GM21515 (cell line): ENCODE data around the gene HSD17B1.

Experiments
- ATAC-seq: cut with Tn5 transposase; IDR thresholded peaks from one replicate; pipeline ENCODE4 v1.9.1; 2021; ENCODE audit not compliant: unreplicated experiment

Gene HSD17B1

GRCh38 chr17:42598905-42599304, 46.2 kb downstream of the HSD17B1 start:
- no peak for ATAC-seq

GRCh38 chr17:42603318-42603717, 50.6 kb downstream of the HSD17B1 start:
- no peak for ATAC-seq
